Measurements from ENCODE around the gene SIRT4.
"Not testable (repeated sequence)": the region's sequence is repeated elsewhere in the genome, so short reads cannot be mapped to it uniquely, and the experiment has no call there.

Gene SIRT4

DNA sequence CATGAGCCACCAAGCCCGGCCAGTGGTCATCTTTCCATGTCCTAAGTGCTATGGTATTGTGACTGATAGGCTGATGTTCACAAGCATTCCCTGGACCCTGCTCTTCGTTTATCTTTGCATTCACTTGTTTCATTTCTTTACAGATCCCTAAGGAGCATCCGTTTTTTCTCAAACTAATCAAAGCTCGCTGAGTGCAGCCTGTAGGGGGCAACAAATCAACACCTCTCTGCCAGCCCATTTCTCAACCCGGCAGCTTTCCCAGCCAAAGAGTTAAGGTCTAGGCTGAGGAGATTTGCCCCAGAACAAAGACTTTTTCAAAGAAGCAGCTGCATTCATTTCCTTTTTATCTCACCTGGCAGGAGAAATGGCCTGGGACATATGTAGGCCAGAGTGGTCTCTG is 12.1 kb downstream of the SIRT4 start:
- Mint-ChIP-seq H3K36me3 (ENCODE audit: low read depth) (no peaks in the 10 kb centered on the region), H3K9me3 (no peaks in the 10 kb centered on the region), H3K4me1 (ENCODE audit: low read depth) (peaks cover 10% of the 10 kb centered on the region), H3K27ac (no peak overlapping the region), H3K27me3 (ENCODE audit: low read depth) (no peaks in the 10 kb centered on the region), H3K4me3 (no peak overlapping the region)

DNA sequence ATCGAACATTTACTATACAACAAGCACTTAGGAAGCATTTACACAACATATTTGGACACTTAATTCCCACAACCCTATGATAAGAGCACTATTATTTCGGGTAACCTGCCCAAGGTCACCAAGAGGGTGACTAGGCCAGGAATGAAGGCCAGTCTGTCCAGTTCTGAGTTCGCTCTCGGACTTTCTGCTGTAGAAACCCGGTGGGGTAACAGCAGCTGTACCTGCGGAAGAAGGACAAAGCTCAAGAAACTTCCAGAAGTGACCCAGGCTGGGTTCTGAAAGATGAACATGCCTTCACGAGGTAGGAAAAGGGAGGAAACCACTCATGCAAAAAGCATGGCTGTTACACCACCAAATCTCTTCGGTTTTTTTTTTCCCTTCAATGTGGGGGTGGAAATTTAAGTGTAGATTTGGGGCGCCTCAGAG is 14.7 kb downstream of the SIRT4 start:
- Mint-ChIP-seq H3K4me3 (peak overlapping the region; percentile 88), H3K36me3 (ENCODE audit: low read depth) (no peaks in the 10 kb centered on the region), H3K4me1 (ENCODE audit: low read depth) (peaks cover 10% of the 10 kb centered on the region), H3K27ac (peak overlapping the region; percentile 91), H3K9me3 (no peaks in the 10 kb centered on the region), H3K27me3 (ENCODE audit: low read depth) (no peaks in the 10 kb centered on the region)

GRCh38 chr12:120317224-120318105 is 15.3 kb downstream of the SIRT4 start:
- Mint-ChIP-seq H3K27ac (peak overlapping the region; percentile 91), H3K4me1 (ENCODE audit: low read depth) (peaks cover 10% of the 10 kb centered on the region), H3K36me3 (ENCODE audit: low read depth) (no peaks in the 10 kb centered on the region), H3K4me3 (peak overlapping the region; percentile 88), H3K27me3 (ENCODE audit: low read depth) (no peaks in the 10 kb centered on the region), H3K9me3 (no peaks in the 10 kb centered on the region)

- peaks cover 17% of the 10 kb centered on the region for H3K27me3 Mint-ChIP-seq (ENCODE audit: low read depth)
- H3K9me3 Mint-ChIP-seq = no peaks in the 10 kb centered on the region
- H3K27ac Mint-ChIP-seq = no peak overlapping the region
- H3K4me1 Mint-ChIP-seq (ENCODE audit: low read depth) = peaks cover 17% of the 10 kb centered on the region
- H3K36me3 Mint-ChIP-seq (ENCODE audit: low read depth) = no peaks in the 10 kb centered on the region
- no peak overlapping the region for H3K4me3 Mint-ChIP-seq
These were observed 19.5 kb downstream of the SIRT4 start for GRCh38 chr12:120321382-120322202.

DNA sequence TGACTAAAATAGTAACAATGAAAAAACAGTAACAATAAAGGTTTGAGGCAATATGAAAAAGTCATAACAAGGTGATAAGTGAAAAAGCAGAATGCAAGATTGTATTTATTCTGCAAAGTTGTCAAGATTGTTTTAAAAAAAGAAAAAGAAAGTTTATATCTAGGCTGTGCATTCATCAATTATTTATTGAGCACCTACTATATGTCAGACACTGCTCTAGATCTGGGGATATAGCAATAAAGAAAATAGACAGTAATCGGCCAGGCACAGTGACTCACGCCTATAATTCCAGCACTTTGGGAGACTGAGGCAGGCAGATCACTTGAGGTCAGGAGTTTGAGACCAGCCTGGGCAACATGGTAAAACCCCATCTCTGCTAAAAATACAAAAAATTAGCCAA is 21.7 kb downstream of the SIRT4 start:
- Mint-ChIP-seq H3K27ac (no peak overlapping the region), H3K36me3 (ENCODE audit: low read depth) (no peaks in the 10 kb centered on the region), H3K27me3 (ENCODE audit: low read depth) (peaks cover 17% of the 10 kb centered on the region)

DNA sequence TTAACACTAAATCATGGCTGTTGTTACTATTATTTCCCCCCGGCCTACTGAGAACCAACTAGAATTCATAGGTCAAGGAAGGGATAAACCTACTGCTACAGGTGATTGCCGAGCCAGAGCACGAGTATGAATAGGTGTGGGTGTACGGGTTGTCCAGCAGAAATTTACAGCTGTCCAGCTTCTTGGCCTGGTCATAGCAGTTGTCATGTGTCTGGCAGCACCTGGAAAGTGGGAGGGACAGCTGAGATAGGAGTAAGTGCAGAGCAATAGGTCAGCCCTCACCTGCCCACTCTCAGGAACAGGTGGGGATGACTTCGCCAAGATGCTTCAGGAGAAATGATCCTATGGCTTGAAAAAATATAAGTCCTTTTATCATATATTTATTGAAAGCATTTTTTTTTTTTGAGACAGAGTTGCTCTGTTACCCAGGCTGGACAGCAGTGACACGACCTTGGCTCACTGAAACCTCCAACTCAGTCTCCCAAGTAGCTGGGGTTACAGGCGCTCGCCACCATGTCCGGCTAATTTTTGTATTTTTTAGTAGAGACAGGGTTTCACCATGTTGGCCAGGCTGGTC is 22.8 kb downstream of the SIRT4 start:
- no peaks in the 10 kb centered on the region for H3K36me3 Mint-ChIP-seq (ENCODE audit: low read depth)
- H3K4me3 Mint-ChIP-seq = no peak overlapping the region
- H3K27ac Mint-ChIP-seq = no peak overlapping the region
- no peaks in the 10 kb centered on the region for H3K9me3 Mint-ChIP-seq
- peaks cover 17% of the 10 kb centered on the region for H3K27me3 Mint-ChIP-seq (ENCODE audit: low read depth)
- H3K4me1 Mint-ChIP-seq (ENCODE audit: low read depth) = peaks cover 7% of the 10 kb centered on the region

More for the DNA sequence above, 21.7 kb downstream of the SIRT4 start:
- Mint-ChIP-seq H3K4me1 (ENCODE audit: low read depth) (peaks cover 7% of the 10 kb centered on the region), H3K4me3 (no peak overlapping the region), H3K9me3 (no peaks in the 10 kb centered on the region)

DNA sequence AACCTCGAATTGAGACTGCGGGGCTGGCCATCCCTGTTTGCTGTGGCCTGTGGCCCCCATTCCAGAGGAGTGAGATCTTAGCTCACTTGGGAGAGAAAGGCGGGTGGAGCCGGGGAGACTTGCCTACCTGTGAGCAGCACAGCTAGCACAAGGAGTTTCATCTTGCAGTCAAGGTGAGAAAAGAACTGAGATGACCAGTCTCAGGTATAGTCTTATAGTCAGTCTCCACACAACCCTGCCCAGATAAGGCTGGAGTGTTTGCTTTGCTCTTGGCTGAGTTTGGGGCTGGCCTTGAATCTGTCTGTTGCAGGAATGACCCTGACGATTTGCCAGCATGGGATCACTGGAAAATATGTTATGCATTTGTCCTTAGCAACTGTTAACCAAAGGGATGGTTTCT is 25.5 kb downstream of the SIRT4 start, which contains the start of gene PLA2G1B:
Gene PLA2G1B (minus strand): TSS at position 187 of the 400 bp plus-strand sequence. CDS start 26 bp downstream, at position 161.
- H3K36me3 Mint-ChIP-seq (ENCODE audit: low read depth) = no peaks in the 10 kb centered on the region
- H3K27me3 Mint-ChIP-seq (ENCODE audit: low read depth) = peaks cover 17% of the 10 kb centered on the region
- H3K9me3 Mint-ChIP-seq = no peaks in the 10 kb centered on the region
- peaks cover 7% of the 10 kb centered on the region for H3K4me1 Mint-ChIP-seq (ENCODE audit: low read depth)
- H3K4me3 Mint-ChIP-seq = no peak within 1 kb of the TSS
- no peak within 1 kb of the TSS for H3K27ac Mint-ChIP-seq

DNA sequence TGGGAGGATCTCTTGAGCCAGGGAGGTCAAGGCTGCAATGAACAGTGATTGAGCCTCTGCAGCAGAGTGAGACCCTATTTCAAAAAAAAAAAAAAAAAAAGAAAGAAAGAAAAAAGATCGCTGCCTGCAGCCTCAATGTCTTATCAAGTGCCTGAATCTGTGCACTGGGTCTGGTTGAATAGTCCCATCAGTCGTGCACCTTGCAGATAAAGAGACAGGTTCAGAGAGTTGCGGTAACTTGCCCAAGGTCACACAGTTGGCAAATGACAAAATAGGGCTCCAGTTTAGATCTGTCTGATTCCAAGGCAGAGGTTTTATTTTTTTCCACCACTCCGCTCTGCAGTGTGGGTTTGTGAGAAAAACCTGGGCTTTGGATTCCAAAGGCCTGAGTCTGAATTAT is 26.1 kb downstream of the SIRT4 start:
- Mint-ChIP-seq H3K4me1 (ENCODE audit: low read depth) (peaks cover 7% of the 10 kb centered on the region), H3K27ac (no peak overlapping the region), H3K27me3 (ENCODE audit: low read depth) (peaks cover 17% of the 10 kb centered on the region), H3K36me3 (ENCODE audit: low read depth) (no peaks in the 10 kb centered on the region), H3K4me3 (no peak overlapping the region), H3K9me3 (no peaks in the 10 kb centered on the region)

DNA sequence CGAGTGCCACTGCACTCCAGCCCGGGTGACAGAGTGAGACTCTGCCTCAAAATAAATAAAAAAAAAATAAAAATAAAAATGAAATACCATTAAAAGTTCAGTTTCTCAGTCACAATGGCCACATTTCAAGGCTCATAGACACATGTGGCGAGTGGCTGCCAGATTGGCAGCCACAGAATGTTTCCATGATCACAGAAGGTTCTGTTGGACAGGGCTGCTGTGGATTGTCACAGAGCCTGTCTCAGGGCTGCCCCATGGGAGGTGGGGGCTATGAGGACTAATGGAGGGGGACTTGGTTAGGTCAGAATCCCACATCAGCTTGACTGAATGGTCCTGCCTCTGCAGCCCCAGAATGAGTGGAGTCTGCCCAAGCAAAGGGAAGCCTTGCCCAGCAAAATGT is 29.3 kb downstream of the SIRT4 start:
- Mint-ChIP-seq H3K4me1 (ENCODE audit: low read depth) (peaks cover 3% of the 10 kb centered on the region), H3K27ac (no peak overlapping the region), H3K4me3 (no peak overlapping the region), H3K27me3 (ENCODE audit: low read depth) (no peaks in the 10 kb centered on the region), H3K36me3 (ENCODE audit: low read depth) (peaks cover 3% of the 10 kb centered on the region), H3K9me3 (peaks cover 7% of the 10 kb centered on the region)

DNA sequence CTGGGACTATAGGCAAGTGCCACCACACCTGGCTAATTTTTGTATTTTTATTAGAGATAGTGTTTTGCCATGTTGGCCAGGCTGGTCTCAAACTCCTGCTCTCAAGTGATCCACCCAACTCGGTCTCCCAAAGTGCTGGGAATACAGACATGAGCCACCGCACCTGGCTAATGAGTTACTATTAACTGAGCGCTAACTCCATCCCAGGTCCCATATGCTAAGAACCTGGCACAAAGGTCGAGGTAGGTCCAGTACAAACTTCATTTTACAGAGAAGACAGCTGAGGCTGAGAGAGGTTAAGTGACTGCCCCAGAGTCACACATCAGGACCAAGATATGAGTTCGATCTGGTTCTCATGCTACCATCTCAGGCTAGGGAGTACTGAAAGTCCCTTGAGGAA is 29.9 kb downstream of the SIRT4 start:
- Mint-ChIP-seq H3K9me3 (peaks cover 11% of the 10 kb centered on the region), H3K36me3 (ENCODE audit: low read depth) (peaks cover 6% of the 10 kb centered on the region), H3K4me1 (ENCODE audit: low read depth) (peaks cover 3% of the 10 kb centered on the region), H3K27me3 (ENCODE audit: low read depth) (no peaks in the 10 kb centered on the region), H3K27ac (no peak overlapping the region), H3K4me3 (no peak overlapping the region)

- Mint-ChIP-seq H3K9me3 (peaks cover 14% of the 10 kb centered on the region), H3K27me3 (ENCODE audit: low read depth) (peaks cover under 1% of the 10 kb centered on the region), H3K4me3 (no peak overlapping the region), H3K4me1 (ENCODE audit: low read depth) (peaks cover 3% of the 10 kb centered on the region), H3K36me3 (ENCODE audit: low read depth) (peaks cover 8% of the 10 kb centered on the region), H3K27ac (no peak overlapping the region)
These were observed 30.4 kb downstream of the SIRT4 start for GRCh38 chr12:120332523-120332922.

- H3K4me3 Mint-ChIP-seq; H3K4me1 Mint-ChIP-seq (ENCODE audit: low read depth); H3K27ac Mint-ChIP-seq: not testable (repeated sequence)
- Mint-ChIP-seq H3K9me3 (peaks cover 25% of the 10 kb centered on the region), H3K36me3 (ENCODE audit: low read depth) (peaks cover 12% of the 10 kb centered on the region), H3K27me3 (ENCODE audit: low read depth) (peaks cover 10% of the 10 kb centered on the region)
These were observed 33.3 kb downstream of the SIRT4 start for GRCh38 chr12:120335447-120335846.

DNA sequence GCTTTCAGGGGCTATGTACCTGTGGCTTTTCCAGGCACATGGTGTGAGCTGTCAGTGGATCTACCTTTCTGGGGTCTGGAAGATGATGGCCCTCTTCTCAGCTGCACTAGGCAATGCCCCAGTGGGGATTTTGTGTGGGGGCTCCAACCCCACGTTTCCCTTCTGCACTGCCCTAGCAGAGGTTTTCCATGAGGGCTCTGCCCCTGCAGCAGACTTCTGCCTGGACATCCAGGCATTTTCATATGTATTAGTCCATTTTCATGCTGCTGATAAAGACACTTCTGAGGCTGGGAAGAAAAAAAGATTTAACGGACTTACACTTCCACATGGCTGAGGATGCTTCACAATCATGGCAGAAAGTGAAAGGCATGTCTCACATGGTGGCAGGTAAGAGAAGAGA is 34.3 kb downstream of the SIRT4 start:
- H3K27ac Mint-ChIP-seq; H3K4me3 Mint-ChIP-seq; H3K4me1 Mint-ChIP-seq (ENCODE audit: low read depth): not testable (repeated sequence)
- Mint-ChIP-seq H3K36me3 (ENCODE audit: low read depth) (peaks cover 12% of the 10 kb centered on the region), H3K27me3 (ENCODE audit: low read depth) (peaks cover 10% of the 10 kb centered on the region), H3K9me3 (peaks cover 25% of the 10 kb centered on the region)

GRCh38 chr12:120337730-120338129 is 35.6 kb downstream of the SIRT4 start:
- H3K4me1 Mint-ChIP-seq (ENCODE audit: low read depth) = peaks cover 3% of the 10 kb centered on the region
- H3K27me3 Mint-ChIP-seq (ENCODE audit: low read depth) = peaks cover 10% of the 10 kb centered on the region
- peaks cover 12% of the 10 kb centered on the region for H3K36me3 Mint-ChIP-seq (ENCODE audit: low read depth)
- no peak overlapping the region for H3K27ac Mint-ChIP-seq
- no peak overlapping the region for H3K4me3 Mint-ChIP-seq
- H3K9me3 Mint-ChIP-seq = peaks cover 25% of the 10 kb centered on the region

All from T-helper 1 cell treated with Interleukin-12 subunit alpha and Interleukin-12 subunit beta and Interleukin-4 antibody, amounts not matched to agents 30 μg/mL and 1 μg/mL, for 36 hours (primary cell).